Sigmoid colon (tissue), 7 donors: ENCODE results near the gene PEX16. TPM values are rescaled to one million over a fixed set of nuclear protein-coding genes. Genes with fewer than 3 reads are reported as not detected.
A peak's percentile ranks its signal among the peaks of the same experiment; 100 is the strongest.

Experiments used
- DNase-seq: peaks from one replicate; pipeline ENCODE4 v3.0.0-alpha.2; 2019
- H3K27ac ChIP-seq, 4 donors: fragments of 200-600 bp; sonication (generic); one replicate each; pipeline ENCODE4 v1.5.1; 2016 to 2019; ENCODE audit warnings: mild to moderate bottlenecking in 1 of 4
- H3K27me3 ChIP-seq, 3 donors: fragments of 200-600 bp; sonication (generic); one replicate each; pipeline ENCODE4 v1.5.1; 2019; ENCODE audit warnings: mild to moderate bottlenecking in 1 of 3
- H3K36me3 ChIP-seq, 4 donors: fragments of 200-600 bp; sonication (generic); one replicate each; pipeline ENCODE4 v1.5.1; 2016 to 2019
- H3K4me1 ChIP-seq, 4 donors: fragments of 200-600 bp; sonication (generic); one replicate each; pipeline ENCODE4 v1.5.1; 2017 to 2019
- H3K4me3 ChIP-seq, 4 donors: fragments of 200-600 bp; sonication (generic); one replicate each; pipeline ENCODE4 v1.5.1; 2017 to 2019; ENCODE audit warnings: mild to moderate bottlenecking in 2 of 4, moderate library complexity in 1 of 4
- H3K9me3 ChIP-seq, 4 donors: fragments of 200-600 bp in 3 of 4; sonication (generic) in 3 of 4; one replicate each; pipeline versions ENCODE4 v1.5.1 to v1.6.1; 2013 to 2019
- EP300 ChIP-seq, 4 donors: sonication (generic); formaldehyde crosslinking; IDR thresholded peaks; one replicate each; pipeline ENCODE4 v1.6.1; 2017; ENCODE audit warnings: antibody characterized with exemption in 4 of 4
- POLR2A ChIP-seq, 2 donors: fragments of 450-650 bp; IDR thresholded peaks; one replicate each; pipeline ENCODE4 v1.6.1; 2016; ENCODE audit warnings: antibody characterized with exemption in 2 of 2, mild to moderate bottlenecking in 2 of 2, moderate library complexity in 2 of 2
- POLR2AphosphoS5 ChIP-seq, 4 donors: sonication (generic); formaldehyde crosslinking; IDR thresholded peaks; one replicate each; pipeline ENCODE4 v1.6.1; 2017; ENCODE audit warnings: antibody characterized with exemption in 4 of 4
- WGBS, 2 donors: extraction: QIAGEN DNeasy Blood & Tissue Kit; methylation state at CpG; one replicate each; pipeline ENCODE4 v1.1.7; 2013; 5-methylcytosine and 5-hydroxymethylcytosine counted together
- intact Hi-C: fragments of 100-400 bp; cut with DNase I; formaldehyde crosslinking; loops from one replicate; pipeline ENCODE4 v1.15.1; 2023
- polyA plus RNA-seq, 3 donors: library from polyadenylated mRNA; stranded (reverse); fragments of 200-250 nt; gene quantifications; one replicate each; pipeline ENCODE4 v1.2.3, GENCODE V29; 2013
- total RNA-seq, 4 donors: library from RNA; depleted of rRNA; stranded (reverse); fragments of >200 nt; gene quantifications; one replicate each; pipeline ENCODE4 v1.1.0, GENCODE V29; 2016
- TF ChIP-seq, protein P1 (sequence below), 4 experiments: fragments of 450-650 bp in 3 of 4; fragments of 200-600 bp in 1 of 4; IDR thresholded peaks; one replicate each; pipeline ENCODE4 v1.5.1; 2016 to 2019; ENCODE audit warnings: antibody characterized with exemption in 4 of 4, mild to moderate bottlenecking in 3 of 4, moderate library complexity in 2 of 4
- donor health status: healthy with polysubstance abuse.
- donor health status: Bipolar disorder and iron deficiency.
- donor health status: healthy.

Gene PEX16
- total and polyA plus RNA-seq, 7 donors, result 13.8 to 46.3 (median 28.2) TPM

DNA sequence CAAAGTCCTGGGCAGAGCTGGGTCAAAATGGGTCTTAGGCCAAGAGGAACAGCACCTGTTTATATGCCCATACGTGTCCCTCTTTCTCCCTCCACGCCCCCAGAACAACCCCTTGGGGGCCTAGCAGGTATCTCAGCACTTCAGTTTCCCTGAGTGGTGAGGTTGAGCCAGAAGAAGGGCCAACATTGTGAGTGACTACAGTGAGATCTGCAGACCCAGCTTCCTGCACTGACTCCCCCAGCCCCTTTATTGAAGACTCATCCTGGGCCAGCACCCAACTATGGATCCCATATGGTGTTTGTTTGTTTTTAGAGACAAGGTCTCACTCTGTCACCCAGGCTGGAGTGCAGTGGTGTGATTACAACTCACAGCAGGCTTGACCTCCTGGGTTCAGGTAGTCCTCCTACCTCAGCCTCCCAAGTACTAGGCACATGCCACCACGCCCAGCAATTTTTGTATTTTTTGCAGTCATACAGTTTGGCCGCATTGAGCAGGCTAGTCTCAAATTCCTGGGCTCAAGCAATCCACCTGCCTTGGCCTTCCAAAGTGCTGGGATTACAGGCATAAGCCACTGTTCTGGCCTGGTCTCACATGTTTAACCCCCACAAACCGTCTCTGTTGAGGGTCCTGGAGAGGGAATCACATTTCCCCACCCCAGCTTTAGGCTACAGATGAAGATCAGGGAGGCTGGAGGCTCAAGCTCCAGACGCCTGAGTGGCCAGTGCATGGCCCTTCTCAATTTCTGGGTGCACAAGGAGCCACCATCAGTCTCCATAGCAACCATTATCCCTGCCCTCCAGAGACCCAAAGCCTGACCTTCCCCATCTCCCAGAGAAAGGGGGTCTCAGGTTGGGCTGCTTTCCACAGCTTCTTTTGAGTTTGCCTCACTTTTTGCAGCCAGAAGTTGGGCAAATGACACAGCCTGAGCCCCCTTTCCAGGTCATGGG is 3.1 kb upstream of the PEX16 start:
- H3K36me3 ChIP-seq, result peaks cover 0 to 2% (median 0%) of the 10 kb centered on the region in 4 donors
- WGBS, 2 donors, result 84 to 91% methylated on average over 6 of the region's 6 CpGs
- no peak overlapping the region for H3K4me3 ChIP-seq
- H3K27me3 ChIP-seq, result peaks cover 15 to 34% (median 20%) of the 10 kb centered on the region in 3 donors
- peak; percentile 42 for DNase-seq
- no peak overlapping the region for H3K27ac ChIP-seq
- no peaks in the 10 kb centered on the region for H3K9me3 ChIP-seq
- intact Hi-C loops, result no loop called here
- TF ChIP-seq POLR2AphosphoS5 (IDR thresholded peaks at IDR 0.05), result no peak
- no peak for TF ChIP-seq POLR2A (IDR thresholded peaks at IDR 0.05)
- TF ChIP-seq EP300 (IDR thresholded peaks at IDR 0.05), result no peak
- TF ChIP-seq, protein P1, sequence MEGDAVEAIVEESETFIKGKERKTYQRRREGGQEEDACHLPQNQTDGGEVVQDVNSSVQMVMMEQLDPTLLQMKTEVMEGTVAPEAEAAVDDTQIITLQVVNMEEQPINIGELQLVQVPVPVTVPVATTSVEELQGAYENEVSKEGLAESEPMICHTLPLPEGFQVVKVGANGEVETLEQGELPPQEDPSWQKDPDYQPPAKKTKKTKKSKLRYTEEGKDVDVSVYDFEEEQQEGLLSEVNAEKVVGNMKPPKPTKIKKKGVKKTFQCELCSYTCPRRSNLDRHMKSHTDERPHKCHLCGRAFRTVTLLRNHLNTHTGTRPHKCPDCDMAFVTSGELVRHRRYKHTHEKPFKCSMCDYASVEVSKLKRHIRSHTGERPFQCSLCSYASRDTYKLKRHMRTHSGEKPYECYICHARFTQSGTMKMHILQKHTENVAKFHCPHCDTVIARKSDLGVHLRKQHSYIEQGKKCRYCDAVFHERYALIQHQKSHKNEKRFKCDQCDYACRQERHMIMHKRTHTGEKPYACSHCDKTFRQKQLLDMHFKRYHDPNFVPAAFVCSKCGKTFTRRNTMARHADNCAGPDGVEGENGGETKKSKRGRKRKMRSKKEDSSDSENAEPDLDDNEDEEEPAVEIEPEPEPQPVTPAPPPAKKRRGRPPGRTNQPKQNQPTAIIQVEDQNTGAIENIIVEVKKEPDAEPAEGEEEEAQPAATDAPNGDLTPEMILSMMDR (IDR thresholded peaks at IDR 0.05), result no peak
- H3K4me1 ChIP-seq, result peaks cover 0 to 38% (median 32%) of the 10 kb centered on the region in 4 donors

DNA sequence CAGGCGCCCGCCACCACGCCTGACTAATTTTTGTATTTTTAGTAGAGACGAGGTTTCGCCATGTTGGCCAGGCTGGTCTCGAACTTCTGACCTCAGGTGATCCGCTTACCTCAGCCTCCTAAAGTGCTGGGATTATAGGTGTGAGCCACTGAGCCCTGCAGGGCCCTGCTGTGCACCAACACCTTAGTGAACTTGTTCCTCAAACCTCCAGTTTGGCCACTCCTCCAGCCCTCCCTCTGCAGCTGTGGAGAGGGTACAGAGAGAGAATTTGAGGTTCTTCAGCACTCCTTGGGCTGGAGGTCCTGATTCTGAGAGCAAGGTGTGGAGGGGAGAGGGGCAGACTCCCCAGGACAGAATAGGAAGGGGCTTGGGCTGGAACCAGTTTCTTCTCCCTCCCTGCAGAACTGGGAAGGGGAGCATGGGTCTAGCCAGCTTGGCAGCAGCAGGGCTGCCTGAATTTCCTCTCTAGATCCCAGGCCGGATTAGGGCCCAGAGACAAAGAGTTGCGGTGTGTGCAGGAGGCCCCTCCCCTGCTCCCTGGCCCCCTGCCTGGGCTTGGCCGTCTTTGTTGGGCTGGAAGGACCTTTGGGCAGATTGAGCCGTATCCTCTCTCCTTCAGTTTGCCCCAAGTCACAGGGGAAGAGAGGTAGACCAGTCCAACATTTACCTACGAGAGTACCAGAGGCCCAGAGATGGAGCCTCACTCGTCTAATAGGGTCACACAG is 2.3 kb upstream of the PEX16 start:
- TF ChIP-seq EP300 (IDR thresholded peaks at IDR 0.05), result no peak
- TF ChIP-seq, protein P1 (IDR thresholded peaks at IDR 0.05), result no peak
- TF ChIP-seq POLR2A (IDR thresholded peaks at IDR 0.05), result no peak
- no peak for TF ChIP-seq POLR2AphosphoS5 (IDR thresholded peaks at IDR 0.05)
- H3K4me1 ChIP-seq, result peaks cover 0 to 38% (median 32%) of the 10 kb centered on the region in 4 donors
- peaks cover 0 to 11% (median 4%) of the 10 kb centered on the region in 4 donors for H3K36me3 ChIP-seq
- H3K27me3 ChIP-seq, result peaks cover 15 to 28% (median 20%) of the 10 kb centered on the region in 3 donors
- intact Hi-C loops, result no loop called here
- WGBS, 2 donors, result 83 to 88% methylated on average over 13 of the region's 13 CpGs
- H3K9me3 ChIP-seq, result no peaks in the 10 kb centered on the region
- no peak overlapping the region for H3K27ac ChIP-seq
- H3K4me3 ChIP-seq, result no peak overlapping the region
- peak; percentile 58 for DNase-seq

DNA sequence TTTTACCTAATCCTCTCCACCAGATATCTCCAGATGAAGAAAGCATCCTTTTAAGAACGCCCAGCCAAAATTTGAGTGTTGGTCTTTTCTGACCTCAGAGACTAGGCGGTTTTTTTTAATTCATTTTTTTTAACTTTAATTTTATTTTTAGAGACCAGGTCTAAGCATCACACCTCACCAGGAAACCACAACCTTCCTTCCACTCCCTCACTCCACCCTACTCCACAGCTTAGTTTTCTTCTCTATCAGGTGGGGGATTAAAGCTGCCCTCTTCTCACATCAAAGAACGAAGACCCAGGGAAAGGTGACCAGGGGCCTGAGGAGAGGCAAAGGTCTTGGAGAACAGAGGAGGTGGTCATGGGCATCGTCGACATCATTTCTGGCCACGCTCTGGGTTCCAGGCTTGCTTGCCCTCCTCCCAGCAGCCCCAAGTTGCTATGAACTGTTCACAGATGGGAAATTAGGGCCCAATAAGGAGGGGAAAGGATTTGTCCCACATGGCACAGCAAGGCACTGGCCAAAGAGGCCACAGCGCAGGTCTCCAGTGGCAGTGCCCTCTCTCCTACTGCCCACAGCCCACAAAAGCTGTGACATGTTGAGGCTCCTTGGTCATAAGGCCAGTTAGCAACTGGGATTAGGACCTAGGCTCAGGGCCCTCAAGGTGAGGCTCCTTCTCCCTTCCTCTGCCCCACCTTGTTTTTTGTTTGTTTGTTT is 1.4 kb upstream of the PEX16 start:
- no peak for TF ChIP-seq POLR2AphosphoS5 (IDR thresholded peaks at IDR 0.05)
- TF ChIP-seq, protein P1 (IDR thresholded peaks at IDR 0.05), result no peak
- no peak for TF ChIP-seq POLR2A (IDR thresholded peaks at IDR 0.05)
- 63 to 68% methylated on average over 7 of the region's 7 CpGs for WGBS, 2 donors
- intact Hi-C loops, result loop anchor here (1.0 kb wide), 2 partner anchors 114 to 202 kb away; partner anchors contain the start of genes PHF21A and SLC35C1
- Histone ChIP-seq H3K27ac (peak overlapping the region; percentile 90 to 92 (median 91)), H3K36me3 (peaks cover 3 to 19% (median 11%) of the 10 kb centered on the region in 4 donors), H3K4me1 (peaks cover 0 to 38% (median 32%) of the 10 kb centered on the region in 4 donors), H3K9me3 (no peaks in the 10 kb centered on the region), H3K4me3 (peak overlapping the region in 3 of 4 donors; percentile 85 to 96 (median 86)), H3K27me3 (peaks cover 15 to 26% (median 20%) of the 10 kb centered on the region in 3 donors)
- DNase-seq, result peak; percentile 54

DNA sequence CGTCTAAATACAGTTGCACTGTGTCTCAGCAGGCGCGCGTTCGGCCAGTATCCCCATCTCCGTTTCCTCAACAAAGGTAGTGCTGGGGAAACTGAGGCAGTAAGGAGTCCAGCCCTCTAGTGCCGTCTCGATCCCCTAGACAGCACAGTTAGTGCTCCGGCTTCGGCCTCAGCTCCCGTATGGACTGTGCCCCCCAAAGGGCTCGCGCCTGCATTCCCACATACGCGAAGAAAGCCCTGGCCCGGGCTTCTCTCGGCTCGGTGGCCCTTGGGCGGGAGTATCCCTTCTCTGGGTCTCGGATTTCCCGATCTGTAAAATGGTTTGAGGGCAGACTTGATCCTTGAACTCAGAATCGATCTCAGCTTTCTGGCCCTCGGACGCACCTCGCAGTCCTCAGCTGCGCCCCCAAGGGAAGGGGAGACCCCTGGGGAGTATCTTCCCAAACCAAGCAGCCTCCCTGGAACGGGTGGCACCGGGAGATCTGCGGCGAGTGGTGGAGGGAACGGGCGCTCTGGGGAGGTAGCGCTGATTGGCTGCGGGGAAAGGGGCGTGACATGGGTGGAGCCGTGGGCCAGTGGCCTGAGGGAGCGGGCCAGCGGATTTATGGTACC is 759 bp upstream of the PEX16 start:
- 0% methylated on average over 38 of the region's 38 CpGs for WGBS, 2 donors
- TF ChIP-seq POLR2A (IDR thresholded peaks at IDR 0.05), result peak; percentile 82 to 83
- TF ChIP-seq POLR2AphosphoS5 (IDR thresholded peaks at IDR 0.05), result peak; percentile 92 to 94 (median 94)
- TF ChIP-seq EP300 (IDR thresholded peaks at IDR 0.05), result no peak
- TF ChIP-seq, protein P1 (IDR thresholded peaks at IDR 0.05), result no peak
- intact Hi-C loops, result loop anchor here (1.0 kb wide), 2 partner anchors 113 to 203 kb away; partner anchors contain the start of genes PHF21A and SLC35C1

More for the DNA sequence above, 759 bp upstream of the PEX16 start:
- Histone ChIP-seq H3K36me3 (peaks cover 9 to 26% (median 18%) of the 10 kb centered on the region in 4 donors), H3K27ac (peak overlapping the region; percentile 90 to 92 (median 91)), H3K9me3 (no peaks in the 10 kb centered on the region), H3K27me3 (peaks cover 15 to 22% (median 20%) of the 10 kb centered on the region in 3 donors), H3K4me1 (peaks cover 0 to 38% (median 32%) of the 10 kb centered on the region in 4 donors), H3K4me3 (peak overlapping the region; percentile 81 to 96 (median 86))
- DNase-seq, result peak; percentile 94
